Bronchial epithelial cell (primary cell): ENCODE results near the gene NAA40. TPM values are rescaled to one million over a fixed set of nuclear protein-coding genes. Genes with fewer than 3 reads are reported as not detected.

Experiments
- DNase-seq: peaks from one replicate; pipeline ENCODE4 v3.0.0-alpha.2; 2010; ENCODE audit warnings: low read depth
- FAIRE-seq: peaks from 2 replicates; lab custom pipeline; 2011; peaks lifted over from hg19 to GRCh38; lab: Jason Lieb, UNC
- H3K27me3 ChIP-seq: 2 replicates; pipeline ENCODE4 v1.5.1; 2011; ENCODE audit warnings: low read length; ENCODE audit not compliant: control insufficient read depth, insufficient read depth
- H3K36me3 ChIP-seq: 2 replicates; pipeline ENCODE4 v1.5.1; 2011; ENCODE audit warnings: low read length; ENCODE audit not compliant: control insufficient read depth, insufficient read depth
- H3K4me3 ChIP-seq: 2 replicates; pipeline ENCODE4 v1.5.1; 2011; ENCODE audit warnings: mild to moderate bottlenecking, low read depth, low read length, control low read depth
- CTCF ChIP-seq: IDR thresholded peaks from 2 replicates; pipeline ENCODE4 v1.5.1; 2011; ENCODE audit warnings: mild to moderate bottlenecking, moderate library complexity, low read length, control low read depth, inconsistent platforms; ENCODE audit not compliant: insufficient read depth, severe bottlenecking
- total RNA-seq: library from RNA; depleted of rRNA; stranded (reverse); fragments of >200 nt; gene quantifications from 2 replicates; pipeline ENCODE4 v1.2.1, GENCODE V29; 2014

Gene NAA40
- total RNA-seq, 1 donor from 2014 or later = 4.5 TPM

- Histone ChIP-seq H3K27me3 (no peaks in the 10 kb centered on the region), H3K36me3 (no peaks in the 10 kb centered on the region), H3K4me3 (peak overlapping the region; percentile 88)
- FAIRE-seq (no peak), DNase-seq (no peak)
- no peak for TF ChIP-seq CTCF
Measured at GRCh38 chr11:63937713-63938478, 906 bp upstream of the NAA40 start.

GRCh38 chr11:63939397-63939891 lies 642 bp downstream of the NAA40 start:
- TF ChIP-seq CTCF = no peak
- no peak for FAIRE-seq
- Histone ChIP-seq H3K4me3 (peak overlapping the region; percentile 88), H3K36me3 (no peaks in the 10 kb centered on the region), H3K27me3 (no peaks in the 10 kb centered on the region)
- DNase-seq = no peak

GRCh38 chr11:63940786-63941185 lies 2.0 kb downstream of the NAA40 start:
- no peak for DNase-seq
- no peak for TF ChIP-seq CTCF
- no peaks in the 10 kb centered on the region for H3K27me3 ChIP-seq
- no peak for FAIRE-seq
- H3K36me3 ChIP-seq = no peaks in the 10 kb centered on the region
- H3K4me3 ChIP-seq = no peak overlapping the region

- H3K4me3 ChIP-seq = no peak overlapping the region
- FAIRE-seq = no peak
- H3K36me3 ChIP-seq = peaks cover 6% of the 10 kb centered on the region
- TF ChIP-seq CTCF = no peak
- H3K27me3 ChIP-seq = no peaks in the 10 kb centered on the region
- DNase-seq = no peak
Measured at GRCh38 chr11:63941901-63942300, 3.1 kb downstream of the NAA40 start.

GRCh38 chr11:63942803-63943202 lies 4.0 kb downstream of the NAA40 start:
- no peaks in the 10 kb centered on the region for H3K27me3 ChIP-seq
- H3K36me3 ChIP-seq = peaks cover 6% of the 10 kb centered on the region
- TF ChIP-seq CTCF = no peak
- no peak for FAIRE-seq
- DNase-seq = no peak
- H3K4me3 ChIP-seq = no peak overlapping the region
